PC-3 (cell line): ENCODE results near the gene MED12.

Experiments
- CTCF ChIP-seq: fragments of 300-600 bp; sonication (generic); conservative IDR thresholded peaks from 2 replicates; pipeline ENCODE4 v1.5.1; 2017; ENCODE audit warnings: antibody characterized with exemption, low read depth, mild to moderate bottlenecking, low read length
- EZH2 ChIP-seq: fragments of 300-600 bp; sonication (generic); IDR thresholded peaks from one replicate; pipeline ENCODE4 v1.6.1; 2017; ENCODE audit warnings: antibody characterized with exemption, mild to moderate bottlenecking, low read length; ENCODE audit not compliant: unreplicated experiment
- EZH2phosphoT487 ChIP-seq: fragments of 300-600 bp; sonication (generic); IDR thresholded peaks from 2 replicates; pipeline ENCODE4 v1.6.1; 2018; ENCODE audit warnings: mild to moderate bottlenecking, antibody characterized with exemption, low read length, borderline replicate concordance

- no peak for TF ChIP-seq CTCF
- no peak for TF ChIP-seq EZH2
- TF ChIP-seq EZH2phosphoT487 = no peak
These were observed 9.3 kb upstream of the MED12 start for GRCh38 chrX:71109051-71109450.
